HG03159 (cell line): Measurements from ENCODE around the gene C12orf43.

ENCODE experiments used
- ATAC-seq: cut with Tn5 transposase; IDR thresholded peaks from one replicate; pipeline ENCODE4 v1.9.1; 2021; ENCODE audit warnings: mild to moderate bottlenecking, moderate library complexity; ENCODE audit not compliant: unreplicated experiment

The C12orf43 gene

GRCh38 chr12:120999191-121000120 is 16.8 kb downstream of the C12orf43 start:
- ATAC-seq = no peak

GRCh38 chr12:120998435-120998834 is 17.9 kb downstream of the C12orf43 start:
- no peak for ATAC-seq

GRCh38 chr12:120997448-120997847 is 18.8 kb downstream of the C12orf43 start:
- ATAC-seq = no peak

- no peak for ATAC-seq
These were observed 20.0 kb downstream of the C12orf43 start for GRCh38 chr12:120996133-120996746.

- no peak for ATAC-seq
These were observed 21.5 kb downstream of the C12orf43 start for GRCh38 chr12:120994589-120995337.

GRCh38 chr12:120994059-120994458 is 22.2 kb downstream of the C12orf43 start:
- no peak for ATAC-seq

GRCh38 chr12:120993496-120993895 is 22.8 kb downstream of the C12orf43 start:
- ATAC-seq = no peak

GRCh38 chr12:120992989-120993388 is 23.3 kb downstream of the C12orf43 start:
- no peak for ATAC-seq

- no peak for ATAC-seq
These were observed 24.3 kb downstream of the C12orf43 start for GRCh38 chr12:120991965-120992364.

- no peak for ATAC-seq
These were observed 25.7 kb downstream of the C12orf43 start for GRCh38 chr12:120990487-120991055.

- ATAC-seq = no peak
These were observed 26.6 kb downstream of the C12orf43 start for GRCh38 chr12:120989687-120990086.

- ATAC-seq = no peak
These were observed 27.6 kb downstream of the C12orf43 start for GRCh38 chr12:120988658-120989057.

- ATAC-seq = no peak
These were observed 28.1 kb downstream of the C12orf43 start for GRCh38 chr12:120988234-120988633.

- ATAC-seq = no peak
These were observed 31.9 kb downstream of the C12orf43 start for GRCh38 chr12:120984351-120984898.

GRCh38 chr12:120983759-120984158 is 32.5 kb downstream of the C12orf43 start:
- ATAC-seq = no peak

GRCh38 chr12:120982659-120983058 is 33.6 kb downstream of the C12orf43 start:
- ATAC-seq = no peak

- ATAC-seq = no peak
These were observed 34.8 kb downstream of the C12orf43 start for GRCh38 chr12:120981407-120981941.

- no peak for ATAC-seq
These were observed 35.4 kb downstream of the C12orf43 start for GRCh38 chr12:120980800-120981368.

- ATAC-seq = no peak
These were observed 36.2 kb downstream of the C12orf43 start for GRCh38 chr12:120979862-120980696.
